ENCODE results near the gene SLC16A6.
"Not testable (repeated sequence)": the region's sequence is repeated elsewhere in the genome, so short reads cannot be mapped to it uniquely, and the experiment has no call there.

DNA sequence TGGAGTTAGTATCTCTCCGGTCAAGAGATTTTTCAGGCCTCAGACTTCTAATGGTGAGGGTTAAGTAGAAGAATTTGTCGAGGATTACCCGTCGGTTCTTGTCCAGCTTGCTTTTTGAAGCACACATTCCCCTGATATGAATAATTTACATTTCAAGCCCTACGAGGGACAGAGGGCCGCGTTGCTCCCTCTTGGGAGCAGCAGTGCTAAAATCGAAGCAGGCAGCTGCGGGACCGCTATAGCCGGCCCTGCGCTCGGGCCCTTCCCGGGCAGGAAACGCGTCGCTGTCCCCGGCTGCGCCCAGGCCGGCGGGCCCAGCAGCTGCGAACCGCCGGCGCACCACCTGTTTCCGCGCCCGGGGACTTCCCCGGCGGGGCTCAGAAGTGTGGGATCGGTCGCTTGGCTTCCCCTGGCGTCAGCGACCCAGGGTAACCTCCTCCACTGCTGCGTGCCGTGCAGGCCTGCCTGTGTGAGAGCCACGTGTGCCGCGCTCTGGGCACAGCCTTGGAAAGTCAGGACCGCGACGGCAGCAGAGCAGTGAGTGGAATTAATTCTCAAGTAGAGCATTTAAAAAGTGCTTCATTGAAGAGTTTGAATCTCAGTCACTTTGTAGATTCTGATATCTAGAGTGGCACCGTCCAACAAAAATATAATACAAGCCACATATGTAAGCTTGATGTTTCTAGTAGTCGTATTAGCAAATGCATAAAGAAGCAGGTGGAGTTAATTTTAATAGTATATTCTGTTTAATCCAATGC lies 31.9 kb downstream of the SLC16A6 start:
- TF ChIP-seq, protein P1, sequence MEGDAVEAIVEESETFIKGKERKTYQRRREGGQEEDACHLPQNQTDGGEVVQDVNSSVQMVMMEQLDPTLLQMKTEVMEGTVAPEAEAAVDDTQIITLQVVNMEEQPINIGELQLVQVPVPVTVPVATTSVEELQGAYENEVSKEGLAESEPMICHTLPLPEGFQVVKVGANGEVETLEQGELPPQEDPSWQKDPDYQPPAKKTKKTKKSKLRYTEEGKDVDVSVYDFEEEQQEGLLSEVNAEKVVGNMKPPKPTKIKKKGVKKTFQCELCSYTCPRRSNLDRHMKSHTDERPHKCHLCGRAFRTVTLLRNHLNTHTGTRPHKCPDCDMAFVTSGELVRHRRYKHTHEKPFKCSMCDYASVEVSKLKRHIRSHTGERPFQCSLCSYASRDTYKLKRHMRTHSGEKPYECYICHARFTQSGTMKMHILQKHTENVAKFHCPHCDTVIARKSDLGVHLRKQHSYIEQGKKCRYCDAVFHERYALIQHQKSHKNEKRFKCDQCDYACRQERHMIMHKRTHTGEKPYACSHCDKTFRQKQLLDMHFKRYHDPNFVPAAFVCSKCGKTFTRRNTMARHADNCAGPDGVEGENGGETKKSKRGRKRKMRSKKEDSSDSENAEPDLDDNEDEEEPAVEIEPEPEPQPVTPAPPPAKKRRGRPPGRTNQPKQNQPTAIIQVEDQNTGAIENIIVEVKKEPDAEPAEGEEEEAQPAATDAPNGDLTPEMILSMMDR (IDR thresholded peaks at IDR 0.05), result not testable (repeated sequence)
- not testable (repeated sequence) for TF ChIP-seq POLR2A (IDR thresholded peaks at IDR 0.05)
